ENCODE results near the gene WDFY1. TPM values are rescaled to one million over a fixed set of nuclear protein-coding genes. Genes with fewer than 3 reads are reported as not detected.

The WDFY1 gene
- total RNA-seq, 1 donor from 2014 or later: 50.1 TPM

- Histone ChIP-seq H3K9me3 (no peaks in the 10 kb centered on the region), H3K4me1 (peaks cover 25% of the 10 kb centered on the region), H3K36me3 (no peaks in the 10 kb centered on the region), H3K4me3 (no peak overlapping the region), H3K27me3 (no peaks in the 10 kb centered on the region), H3K27ac (no peak overlapping the region)
- no peak for DNase-seq
- no peak for ATAC-seq
- intact Hi-C loops (cut with DNase I): no loop called here
- no peak for TF ChIP-seq CTCF (IDR thresholded peaks at IDR 0.05)
Observed at GRCh38 chr2:223925106-223925505, 20.0 kb downstream of the WDFY1 start.

GRCh38 chr2:223923976-223924375 is 21.2 kb downstream of the WDFY1 start:
- no peak overlapping the region for H3K4me3 ChIP-seq
- no peaks in the 10 kb centered on the region for H3K36me3 ChIP-seq
- TF ChIP-seq CTCF (IDR thresholded peaks at IDR 0.05): no peak
- H3K27me3 ChIP-seq: no peaks in the 10 kb centered on the region
- H3K9me3 ChIP-seq: no peaks in the 10 kb centered on the region
- DNase-seq: no peak
- no peak for ATAC-seq
- peaks cover 26% of the 10 kb centered on the region for H3K4me1 ChIP-seq
- intact Hi-C loops (cut with DNase I): no loop called here
- H3K27ac ChIP-seq: no peak overlapping the region

- Histone ChIP-seq H3K27me3 (no peaks in the 10 kb centered on the region), H3K4me1 (peaks cover 17% of the 10 kb centered on the region), H3K27ac (no peak overlapping the region), H3K36me3 (no peaks in the 10 kb centered on the region), H3K4me3 (no peak overlapping the region), H3K9me3 (no peaks in the 10 kb centered on the region)
- ATAC-seq (no peak), DNase-seq (no peak)
- TF ChIP-seq CTCF (IDR thresholded peaks at IDR 0.05): no peak
- intact Hi-C loops (cut with DNase I): no loop called here
Observed at GRCh38 chr2:223922308-223922707, 22.8 kb downstream of the WDFY1 start.

- no peak overlapping the region for H3K27ac ChIP-seq
- peaks cover 17% of the 10 kb centered on the region for H3K4me1 ChIP-seq
- no peaks in the 10 kb centered on the region for H3K9me3 ChIP-seq
- intact Hi-C loops (cut with DNase I): no loop called here
- H3K36me3 ChIP-seq: peaks cover 6% of the 10 kb centered on the region
- H3K27me3 ChIP-seq: no peaks in the 10 kb centered on the region
- DNase-seq (no peak), ATAC-seq (no peak)
- H3K4me3 ChIP-seq: no peak overlapping the region
- no peak for TF ChIP-seq CTCF (IDR thresholded peaks at IDR 0.05)
Observed at GRCh38 chr2:223921204-223921603, 23.9 kb downstream of the WDFY1 start.

- intact Hi-C loops (cut with DNase I): no loop called here
- peaks cover 17% of the 10 kb centered on the region for H3K4me1 ChIP-seq
- no peak for TF ChIP-seq CTCF (IDR thresholded peaks at IDR 0.05)
- DNase-seq (no peak), ATAC-seq (peak; percentile 33)
- H3K27ac ChIP-seq: no peak overlapping the region
- H3K9me3 ChIP-seq: no peaks in the 10 kb centered on the region
- H3K27me3 ChIP-seq: no peaks in the 10 kb centered on the region
- no peak overlapping the region for H3K4me3 ChIP-seq
- H3K36me3 ChIP-seq: peaks cover 14% of the 10 kb centered on the region
Observed at GRCh38 chr2:223920109-223920508, 25.0 kb downstream of the WDFY1 start.

GRCh38 chr2:223918671-223919134 is 26.4 kb downstream of the WDFY1 start:
- no peak for TF ChIP-seq CTCF (IDR thresholded peaks at IDR 0.05)
- peaks cover 17% of the 10 kb centered on the region for H3K4me1 ChIP-seq
- ATAC-seq: peak; percentile 86
- H3K9me3 ChIP-seq: no peaks in the 10 kb centered on the region
- H3K27me3 ChIP-seq: no peaks in the 10 kb centered on the region
- peak; percentile 76 for DNase-seq
- H3K27ac ChIP-seq: no peak overlapping the region
- H3K36me3 ChIP-seq: peaks cover 18% of the 10 kb centered on the region
- H3K4me3 ChIP-seq: no peak overlapping the region
- intact Hi-C loops (cut with DNase I): no loop called here
